Measurements from ENCODE around the gene FAM184B.

FAM184B gene

GRCh38 chr4:17765514-17766286 lies 15.7 kb downstream of the FAM184B start:
- no peak for DNase-seq (ENCODE audit: low read depth)
- TF ChIP-seq CTCF (conservative IDR thresholded peaks at IDR 0.05; ENCODE audit: low read depth, low read length): no peak
- no peak overlapping the region for H3K4me3 ChIP-seq (ENCODE audit: low read depth, low read length)

- TF ChIP-seq CTCF (conservative IDR thresholded peaks at IDR 0.05; ENCODE audit: low read depth, low read length): no peak
- no peak for DNase-seq (ENCODE audit: low read depth)
- H3K4me3 ChIP-seq (ENCODE audit: low read depth, low read length): no peak overlapping the region
Measured at GRCh38 chr4:17763931-17764330, 17.5 kb downstream of the FAM184B start.

- no peak for DNase-seq (ENCODE audit: low read depth)
- H3K4me3 ChIP-seq (ENCODE audit: low read depth, low read length): no peak overlapping the region
- no peak for TF ChIP-seq CTCF (conservative IDR thresholded peaks at IDR 0.05; ENCODE audit: low read depth, low read length)
Measured at GRCh38 chr4:17763416-17763815, 18.0 kb downstream of the FAM184B start.

GRCh38 chr4:17762726-17763125 lies 18.7 kb downstream of the FAM184B start:
- peak; percentile 54 for TF ChIP-seq CTCF (conservative IDR thresholded peaks at IDR 0.05; ENCODE audit: low read depth, low read length)
- no peak overlapping the region for H3K4me3 ChIP-seq (ENCODE audit: low read depth, low read length)
- peak; percentile 73 for DNase-seq (ENCODE audit: low read depth)

- H3K4me3 ChIP-seq (ENCODE audit: low read depth, low read length): no peak overlapping the region
- no peak for TF ChIP-seq CTCF (conservative IDR thresholded peaks at IDR 0.05; ENCODE audit: low read depth, low read length)
- DNase-seq (ENCODE audit: low read depth): no peak
Measured at GRCh38 chr4:17761062-17761461, 20.4 kb downstream of the FAM184B start.

GRCh38 chr4:17760626-17761025 lies 20.8 kb downstream of the FAM184B start:
- DNase-seq (ENCODE audit: low read depth): no peak
- no peak for TF ChIP-seq CTCF (conservative IDR thresholded peaks at IDR 0.05; ENCODE audit: low read depth, low read length)
- no peak overlapping the region for H3K4me3 ChIP-seq (ENCODE audit: low read depth, low read length)

GRCh38 chr4:17758485-17758884 lies 22.9 kb downstream of the FAM184B start:
- no peak for DNase-seq (ENCODE audit: low read depth)
- no peak overlapping the region for H3K4me3 ChIP-seq (ENCODE audit: low read depth, low read length)
- TF ChIP-seq CTCF (conservative IDR thresholded peaks at IDR 0.05; ENCODE audit: low read depth, low read length): no peak
